H9 (cell line): ENCODE data around the gene ETFRF1. TPM values are rescaled to one million over a fixed set of nuclear protein-coding genes. Genes with fewer than 3 reads are reported as not detected.
A peak's percentile ranks its signal among the peaks of the same experiment; 100 is the strongest.

ENCODE experiments used
- DNase-seq: peaks from one replicate; pipeline ENCODE4 v3.0.0-alpha.2; 2017
- H2AFZ ChIP-seq: one replicate; pipeline ENCODE4 v1.6.1; 2013; ENCODE audit warnings: mild to moderate bottlenecking, low read length, control low read depth, moderate library complexity
- H2AK5ac ChIP-seq: 2 replicates; pipeline ENCODE4 v1.6.1; 2013; ENCODE audit warnings: low read length, control low read depth, mixed read lengths; ENCODE audit not compliant: insufficient read length
- H2BK120ac ChIP-seq: one replicate; pipeline ENCODE4 v1.6.1; 2013; ENCODE audit warnings: low read depth, mild to moderate bottlenecking, low read length, control low read depth, inconsistent platforms; ENCODE audit not compliant: poor library complexity, severe bottlenecking
- H2BK12ac ChIP-seq: 2 replicates; pipeline ENCODE4 v1.6.1; 2013; ENCODE audit warnings: low read length, control low read depth, mixed read lengths, low read depth; ENCODE audit not compliant: insufficient read length
- H2BK15ac ChIP-seq: 2 replicates; pipeline ENCODE4 v1.6.1; 2013; ENCODE audit warnings: low read depth, low read length, control low read depth
- H2BK20ac ChIP-seq: one replicate; pipeline ENCODE4 v1.6.1; 2013; ENCODE audit warnings: low read depth, mild to moderate bottlenecking, low read length, control low read depth, inconsistent platforms; ENCODE audit not compliant: poor library complexity, severe bottlenecking
- H2BK5ac ChIP-seq: 2 replicates; pipeline ENCODE4 v1.6.1; 2013; ENCODE audit warnings: low read length, control low read depth, mixed read lengths; ENCODE audit not compliant: insufficient read length
- H3K14ac ChIP-seq: 2 replicates; pipeline ENCODE4 v1.6.1; 2013; ENCODE audit warnings: low read length, control low read depth; ENCODE audit not compliant: insufficient read depth
- H3K18ac ChIP-seq: 2 replicates; pipeline ENCODE4 v1.6.1; 2013; ENCODE audit warnings: low read depth, mild to moderate bottlenecking, mixed read lengths, low read length, control low read depth; ENCODE audit not compliant: insufficient read length
- H3K23ac ChIP-seq: 2 replicates; pipeline ENCODE4 v1.6.1; 2013; ENCODE audit warnings: low read length, control low read depth, mixed read lengths, low read depth; ENCODE audit not compliant: insufficient read length
- H3K23me2 ChIP-seq: 2 replicates; pipeline ENCODE4 v1.6.1; 2013; ENCODE audit warnings: low read depth, mild to moderate bottlenecking, mixed read lengths, low read length, control low read depth; ENCODE audit not compliant: insufficient read length, poor library complexity, severe bottlenecking
- H3K27ac ChIP-seq: 2 replicates; pipeline ENCODE4 v1.5.1; 2013; ENCODE audit warnings: low read length, control low read depth, mixed read lengths, low read depth; ENCODE audit not compliant: insufficient read length
- H3K27me3 ChIP-seq: 2 replicates; pipeline ENCODE4 v1.6.1; 2013; ENCODE audit warnings: low read length, control low read depth, inconsistent platforms; ENCODE audit not compliant: insufficient read depth
- H3K4ac ChIP-seq: 2 replicates; pipeline ENCODE4 v1.6.1; 2013; ENCODE audit warnings: low read depth, mild to moderate bottlenecking, control low read depth, inconsistent platforms, low read length, moderate library complexity
- H3K4me1 ChIP-seq: 2 replicates; pipeline ENCODE4 v1.6.1; 2013; ENCODE audit warnings: low read length, control low read depth, inconsistent platforms; ENCODE audit not compliant: insufficient read depth
- H3K4me2 ChIP-seq: 2 replicates; pipeline ENCODE4 v1.6.1; 2013; ENCODE audit warnings: low read length, control low read depth, mixed read lengths; ENCODE audit not compliant: insufficient read length, insufficient read depth
- H3K56ac ChIP-seq: 2 replicates; pipeline ENCODE4 v1.6.1; 2013; ENCODE audit warnings: low read depth, mild to moderate bottlenecking, mixed read lengths, low read length, control low read depth; ENCODE audit not compliant: insufficient read length
- H3K79me1 ChIP-seq: 2 replicates; pipeline ENCODE4 v1.6.1; 2013; ENCODE audit warnings: low read depth, mild to moderate bottlenecking, moderate library complexity, low read length, control low read depth, inconsistent platforms; ENCODE audit not compliant: insufficient read depth, poor library complexity, severe bottlenecking
- H3K79me2 ChIP-seq: 2 replicates; pipeline ENCODE4 v1.6.1; 2013; ENCODE audit warnings: low read length, control low read depth, inconsistent platforms; ENCODE audit not compliant: insufficient read depth
- H3K9ac ChIP-seq: 2 replicates; pipeline ENCODE4 v1.6.1; 2013; ENCODE audit warnings: low read length, control low read depth, mixed read lengths; ENCODE audit not compliant: insufficient read length; ENCODE audit errors: extremely low read depth
- H3K9me3 ChIP-seq: one replicate; pipeline ENCODE4 v1.6.1; 2013; ENCODE audit warnings: low read depth, low read length, inconsistent platforms; ENCODE audit not compliant: control insufficient read depth
- H3T11ph ChIP-seq: one replicate; pipeline ENCODE4 v1.6.1; 2013; ENCODE audit warnings: mild to moderate bottlenecking, low read length, control low read depth, inconsistent platforms
- H4K20me1 ChIP-seq: one replicate; pipeline ENCODE4 v1.6.1; 2013; ENCODE audit not compliant: control insufficient read depth, insufficient read length, insufficient read depth
- H4K5ac ChIP-seq: 2 replicates; pipeline ENCODE4 v1.6.1; 2013; ENCODE audit warnings: low read depth, mild to moderate bottlenecking, mixed read lengths, low read length, control low read depth; ENCODE audit not compliant: insufficient read length
- H4K8ac ChIP-seq: replicated peaks from 2 replicates; pipeline ENCODE4 v1.6.1; 2013; ENCODE audit warnings: low read length, control low read depth, mixed read lengths, low read depth; ENCODE audit not compliant: insufficient read length
- H4K91ac ChIP-seq: 2 replicates; pipeline ENCODE4 v1.6.1; 2013; ENCODE audit warnings: low read depth, mild to moderate bottlenecking, moderate library complexity, mixed read lengths, low read length, control low read depth; ENCODE audit not compliant: insufficient read length
- H3K27ac Mint-ChIP-seq, 3 experiments: 2 replicates in 2 of 3; 3 replicates in 1 of 3; pipeline ENCODE4 v1.8.0; 2020 to 2021; ENCODE audit warnings: mixed read lengths in 3 of 3, mild to moderate bottlenecking in 1 of 3, moderate library complexity in 1 of 3
- H3K27me3 Mint-ChIP-seq: 2 replicates; pipeline ENCODE4 v1.8.0; 2021; ENCODE audit warnings: low read depth, mild to moderate bottlenecking, moderate library complexity, mixed read lengths
- H3K36me3 Mint-ChIP-seq, 3 experiments: 2 replicates in 2 of 3; 3 replicates in 1 of 3; pipeline ENCODE4 v1.8.0; 2020 to 2021; ENCODE audit warnings: low read depth in 3 of 3, mixed read lengths in 3 of 3; ENCODE audit not compliant: insufficient read depth in 1 of 3
- H3K4me1 Mint-ChIP-seq, 2 experiments: 2 replicates each; pipeline ENCODE4 v1.8.0; 2020; ENCODE audit warnings: mixed read lengths in 2 of 2
- H3K4me3 Mint-ChIP-seq, 2 experiments: 2 replicates in 1 of 2; 3 replicates in 1 of 2; pipeline ENCODE4 v1.8.0; 2020 to 2021; ENCODE audit warnings: mild to moderate bottlenecking in 2 of 2, mixed read lengths in 2 of 2, moderate library complexity in 1 of 2
- H3K9me3 Mint-ChIP-seq, 2 experiments: 2 replicates in 1 of 2; 3 replicates in 1 of 2; pipeline ENCODE4 v1.8.0; 2020; ENCODE audit warnings: mild to moderate bottlenecking in 2 of 2, mixed read lengths in 2 of 2, moderate library complexity in 1 of 2
- CTCF ChIP-seq: fragments of 200-600 bp; sonication (generic); conservative IDR thresholded peaks from 3 replicates; pipeline ENCODE4 v1.8.0; 2021; ENCODE audit warnings: antibody characterized with exemption, mild to moderate bottlenecking
- WGBS: extraction: QIAGEN DNeasy Blood & Tissue Kit; methylation state at CpG from one replicate; pipeline ENCODE4 v1.1.7; 2013; ENCODE audit warnings: missing lambda C conversion rate, low lambda C conversion rate, mixed read lengths; ENCODE audit not compliant: insufficient read length; ENCODE audit errors: extremely low coverage; 5-methylcytosine and 5-hydroxymethylcytosine counted together
- total RNA-seq: library from RNA; stranded (reverse); gene quantifications from 2 replicates; pipeline ENCODE4 v1.2.1, GENCODE V29; 2021

ETFRF1 gene
- total RNA-seq, 1 experiment from 2014 or later, result 7.6 TPM

DNA sequence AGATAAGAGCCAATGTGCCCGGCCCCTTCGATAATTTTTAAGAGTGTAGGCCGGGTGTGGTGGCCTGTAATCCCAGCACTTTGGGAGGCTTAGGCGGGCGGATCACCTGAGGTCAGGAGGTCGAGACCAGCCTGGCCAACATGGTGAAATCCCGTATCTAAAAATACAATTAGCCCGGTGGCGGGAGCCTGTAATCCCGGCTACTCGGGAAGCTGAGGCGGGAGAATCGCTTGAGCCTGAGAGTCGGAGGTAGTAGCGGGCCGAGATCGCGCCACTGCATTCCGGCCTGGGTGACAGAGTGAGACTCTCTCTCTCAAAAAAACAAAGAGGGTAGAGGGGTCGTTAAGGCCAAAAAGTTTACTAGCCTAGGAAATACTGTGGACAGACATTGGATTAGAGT, 53.1 kb downstream of the ETFRF1 start:
- Histone ChIP-seq H2BK20ac (no peak overlapping the region), H2AK5ac (no peak overlapping the region), H4K20me1 (no peaks in the 10 kb centered on the region), H4K8ac (no peak overlapping the region), H4K91ac (no peak overlapping the region), H3K56ac (no peak overlapping the region), H3K23me2 (peaks cover 4% of the 10 kb centered on the region), H2BK5ac (no peak overlapping the region), H3K79me1 (peaks cover 3% of the 10 kb centered on the region), H3K4me1 (peaks cover 4% of the 10 kb centered on the region; the same call in 1 of the 2 replicates), H3K9me3 (no peaks in the 10 kb centered on the region), H3K18ac (no peak overlapping the region), H3K79me2 (peaks cover 10% of the 10 kb centered on the region; the same call in 1 of the 2 replicates), H2BK120ac (no peak overlapping the region), H3K23ac (no peak overlapping the region), H2AFZ (no peak overlapping the region), H4K5ac (no peak overlapping the region), H3K27ac (no peak overlapping the region), H3K14ac (no peak overlapping the region), H2BK15ac (no peak overlapping the region), H3K4ac (no peak overlapping the region), H3K4me2 (no peak overlapping the region), H3T11ph (no peak overlapping the region), H3K9ac (no peak overlapping the region), H3K27me3 (no peaks in the 10 kb centered on the region), H2BK12ac (no peak overlapping the region)
- Mint-ChIP-seq H3K27ac (peak overlapping the region in 1 of 3 experiments; percentile 66; a peak in 2 of 7 replicates), H3K4me3 (peak overlapping the region in 1 of 2 experiments; percentile 60; a peak in 2 of 5 replicates), H3K36me3 (peaks cover 0 to 31% (median 20%) of the 10 kb centered on the region in 3 experiments; a peak in 4 of 7 replicates), H3K4me1 (peaks cover 23 to 35% of the 10 kb centered on the region in 2 experiments), H3K9me3 (no peaks in the 10 kb centered on the region), H3K27me3 (peaks cover 13% of the 10 kb centered on the region)
- peak; percentile 43 for DNase-seq
- no CpG with 5 or more reads among the region's 20 CpGs for WGBS
- TF ChIP-seq CTCF, result no peak
